HG03039 (cell line): ENCODE data around the gene PMFBP1.

Experiments
- ATAC-seq: cut with Tn5 transposase; IDR thresholded peaks from one replicate; pipeline ENCODE4 v1.9.1; 2021; ENCODE audit warnings: mild to moderate bottlenecking, moderate library complexity; ENCODE audit not compliant: unreplicated experiment

The PMFBP1 gene

DNA sequence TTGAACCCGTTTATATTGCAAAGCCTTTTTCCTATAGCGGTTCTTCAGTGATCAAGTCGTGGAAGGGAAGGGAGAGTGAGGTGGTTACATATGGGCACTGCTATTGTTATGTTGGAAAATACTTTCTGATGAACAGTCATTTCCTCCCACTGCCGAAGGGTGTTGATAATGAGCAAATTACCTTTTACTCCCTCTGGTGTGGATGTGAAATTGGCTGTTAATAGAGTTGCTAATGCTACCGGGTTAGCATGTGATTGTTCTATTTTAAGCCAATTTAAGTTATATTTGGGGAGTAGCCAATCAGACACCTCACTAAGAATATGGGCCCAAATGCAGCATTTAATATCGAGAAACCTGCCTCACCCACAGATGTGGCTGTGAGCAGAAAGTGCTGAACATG is 15.6 kb upstream of the PMFBP1 start:
- no peak for ATAC-seq

DNA sequence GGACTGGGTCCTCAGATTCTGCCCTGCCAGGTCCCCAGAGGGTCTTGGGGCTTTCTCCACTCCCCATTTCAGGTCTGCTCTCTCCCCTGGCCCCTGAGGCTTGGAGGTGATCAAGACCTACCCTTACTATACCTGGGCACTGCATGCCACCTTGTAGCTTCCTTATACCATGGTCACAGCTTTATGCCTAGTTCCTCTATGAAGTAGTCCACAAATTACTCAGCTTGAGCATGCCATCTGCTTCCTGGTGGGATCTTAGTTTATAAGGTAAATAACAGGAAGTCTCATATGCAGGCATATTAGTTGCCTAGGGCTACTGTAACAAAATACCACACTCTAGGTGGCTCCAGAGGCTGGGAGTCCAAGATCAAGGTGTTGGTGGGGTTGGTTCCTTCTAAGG is 11.0 kb upstream of the PMFBP1 start:
- ATAC-seq, result no peak

DNA sequence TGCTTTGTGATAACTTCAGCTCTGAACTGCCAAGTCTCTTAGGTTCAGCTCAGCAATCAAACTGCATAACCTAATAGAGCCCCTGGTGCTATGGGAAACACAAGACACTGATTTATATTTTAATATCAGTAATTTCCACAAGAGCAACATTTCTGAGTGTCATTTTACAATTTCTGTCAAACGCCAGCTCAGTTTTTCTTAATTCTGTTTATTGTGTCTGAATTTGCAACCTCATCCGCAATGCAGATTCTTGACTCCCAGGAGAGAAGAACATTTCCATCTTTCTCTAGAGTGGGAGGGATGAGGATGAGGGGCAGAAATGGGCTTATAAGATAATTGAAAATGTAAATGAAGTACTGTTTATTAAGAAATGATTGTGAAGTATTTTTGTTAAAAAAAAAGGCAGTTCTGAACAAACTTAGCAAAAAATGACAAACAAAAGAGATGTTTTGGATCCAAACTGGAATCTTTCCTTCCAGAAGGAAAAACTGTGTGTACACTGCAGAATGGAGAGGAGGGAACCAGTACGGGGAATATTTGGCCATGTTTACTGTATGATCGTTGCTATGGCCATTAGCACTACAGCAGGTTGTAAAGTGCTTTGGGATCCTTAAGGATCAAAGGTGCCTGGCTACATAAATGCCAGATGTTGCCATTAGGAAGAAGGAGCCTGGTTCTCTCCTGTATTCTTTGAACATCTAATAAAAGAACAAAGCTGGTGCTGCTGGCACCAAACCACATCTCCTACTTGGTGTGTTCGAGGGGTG is 7.4 kb upstream of the PMFBP1 start:
- no peak for ATAC-seq

DNA sequence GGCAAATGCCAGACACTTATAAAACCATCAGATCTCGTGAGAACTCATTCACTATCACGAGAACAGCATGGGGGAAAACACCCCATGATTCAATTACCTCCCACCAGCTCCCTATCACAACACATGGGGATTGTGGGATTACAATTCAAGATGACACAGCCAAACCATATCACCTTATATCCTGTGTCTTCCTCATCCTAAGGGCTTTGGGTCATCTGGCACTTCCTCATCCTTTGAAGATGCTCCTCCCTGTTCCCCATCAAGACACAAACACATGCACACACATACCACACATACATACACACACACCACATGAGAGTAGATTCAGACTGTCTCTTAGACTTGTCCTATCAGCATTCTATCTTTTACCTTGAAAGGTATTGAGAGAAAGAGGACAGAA is 2.8 kb upstream of the PMFBP1 start:
- ATAC-seq, result no peak

DNA sequence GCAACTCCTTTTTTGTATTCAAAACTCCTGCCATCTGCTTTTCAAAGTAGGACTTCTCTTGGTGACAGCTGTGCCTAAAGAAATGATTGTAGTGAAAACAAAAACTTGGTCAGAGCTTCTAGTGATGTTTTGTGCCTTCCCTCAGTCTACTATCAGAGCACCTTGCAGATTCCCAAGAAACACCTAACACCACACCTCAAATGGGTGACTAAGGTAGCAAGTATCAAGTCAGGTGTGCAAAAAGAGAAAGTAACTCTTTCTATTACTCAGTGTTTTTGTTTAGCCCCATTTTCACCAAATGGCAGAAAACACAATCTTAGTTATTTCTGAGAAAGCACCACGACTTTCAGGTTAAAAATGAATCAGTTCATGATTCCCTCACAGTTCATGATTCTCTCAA is 2.0 kb upstream of the PMFBP1 start:
- ATAC-seq, result no peak

DNA sequence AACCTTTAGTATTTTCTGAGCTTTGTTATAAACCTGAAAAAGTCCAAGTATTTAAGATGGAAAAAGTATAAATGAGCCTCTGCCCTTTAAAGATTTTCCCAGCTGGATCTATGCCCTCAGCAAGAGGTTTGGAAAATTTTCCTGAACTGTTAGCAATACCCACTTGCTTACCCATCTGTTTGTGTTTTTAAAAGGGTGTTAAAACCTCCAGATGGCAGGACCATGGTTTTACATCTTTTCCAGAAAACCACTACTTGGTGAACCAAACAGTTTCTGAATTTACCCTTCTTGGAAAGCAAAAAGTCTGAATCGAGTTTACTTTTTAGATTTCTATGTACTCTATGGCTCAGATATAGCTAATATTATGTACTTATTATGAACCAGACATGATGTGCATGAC is 719 bp downstream of the PMFBP1 start:
- no peak for ATAC-seq

DNA sequence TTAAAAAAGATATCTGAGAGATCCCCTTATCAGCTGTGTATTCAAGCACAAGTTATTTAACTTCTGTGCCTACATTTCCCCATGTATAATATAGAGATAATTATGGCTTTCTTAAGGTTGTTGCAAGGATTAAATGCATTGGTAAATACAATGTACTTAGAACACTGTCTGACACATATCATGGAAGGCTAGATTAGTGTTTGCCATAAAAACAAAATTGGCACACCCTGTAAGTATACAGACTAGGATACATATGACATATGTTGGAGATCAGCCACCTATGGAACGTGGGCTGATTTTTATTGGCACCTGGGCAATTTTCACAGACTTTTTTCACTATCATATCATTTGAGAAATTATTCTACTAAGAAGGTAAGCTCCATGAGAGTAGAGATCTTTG is 2.2 kb downstream of the PMFBP1 start:
- no peak for ATAC-seq

DNA sequence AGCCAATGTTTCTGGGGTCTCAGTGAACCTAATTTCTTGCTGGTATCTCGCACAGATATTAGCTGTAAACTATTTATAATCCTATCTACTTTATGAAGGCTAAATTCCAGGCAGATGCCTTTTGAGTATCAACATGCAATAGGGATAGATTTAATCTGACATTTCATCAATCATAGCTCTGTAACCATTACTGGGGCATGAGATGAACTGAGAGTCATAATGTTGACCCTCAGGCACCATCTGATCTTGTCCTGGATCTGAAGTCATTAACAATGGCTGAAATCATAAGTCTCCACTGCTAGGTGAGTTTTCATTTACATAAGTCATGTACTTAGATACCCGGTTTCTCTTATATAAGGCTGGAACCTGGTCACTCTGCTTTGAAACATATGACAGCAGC is 3.6 kb downstream of the PMFBP1 start:
- no peak for ATAC-seq

DNA sequence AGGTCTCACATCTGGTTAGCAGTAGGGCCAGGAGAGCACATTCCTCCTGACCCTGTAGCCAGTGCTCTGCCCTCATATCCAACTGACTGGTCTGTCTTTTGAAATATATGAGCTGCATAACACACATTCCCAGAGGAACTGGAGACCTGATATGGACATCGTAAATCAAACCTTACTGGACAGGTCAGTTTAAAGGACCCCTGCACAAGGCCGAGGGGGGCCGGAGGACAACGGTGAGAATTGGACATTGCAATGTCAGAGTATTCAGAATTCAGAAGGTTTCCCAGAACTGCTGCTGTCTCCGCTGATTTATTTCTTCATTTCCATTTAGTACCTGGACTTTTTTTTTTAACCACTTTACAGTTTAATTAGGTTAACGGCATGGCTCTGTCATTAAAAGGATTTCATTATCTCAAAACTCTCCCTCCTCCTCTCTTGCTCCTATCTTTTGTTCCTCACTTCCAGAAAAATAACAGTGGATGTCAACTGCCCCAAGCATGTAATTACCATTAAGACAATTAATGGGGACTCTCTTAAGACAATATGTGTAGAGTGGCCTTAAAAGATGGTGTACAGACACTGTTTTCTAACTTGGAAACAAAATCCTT is 4.9 kb downstream of the PMFBP1 start:
- ATAC-seq, result no peak

DNA sequence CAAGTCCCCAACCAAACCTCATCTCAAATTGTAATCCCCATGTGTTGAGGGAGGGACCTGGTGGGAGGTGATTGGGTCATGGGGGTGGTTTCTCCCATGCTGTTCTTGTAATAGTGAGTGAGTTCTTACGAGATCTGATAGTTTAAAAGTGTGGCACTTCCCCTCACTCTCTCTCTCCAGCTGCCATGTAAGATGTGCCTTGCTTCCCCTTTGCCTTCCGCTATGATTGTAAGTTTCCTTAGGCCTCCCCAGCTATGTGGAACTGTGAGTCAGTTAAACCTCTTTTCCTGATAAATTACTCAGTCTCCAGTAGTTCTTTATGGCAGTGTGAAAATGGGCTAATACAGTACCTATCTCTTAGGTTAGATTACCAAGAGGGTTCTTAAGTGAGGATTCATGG is 5.8 kb downstream of the PMFBP1 start:
- ATAC-seq, result no peak

DNA sequence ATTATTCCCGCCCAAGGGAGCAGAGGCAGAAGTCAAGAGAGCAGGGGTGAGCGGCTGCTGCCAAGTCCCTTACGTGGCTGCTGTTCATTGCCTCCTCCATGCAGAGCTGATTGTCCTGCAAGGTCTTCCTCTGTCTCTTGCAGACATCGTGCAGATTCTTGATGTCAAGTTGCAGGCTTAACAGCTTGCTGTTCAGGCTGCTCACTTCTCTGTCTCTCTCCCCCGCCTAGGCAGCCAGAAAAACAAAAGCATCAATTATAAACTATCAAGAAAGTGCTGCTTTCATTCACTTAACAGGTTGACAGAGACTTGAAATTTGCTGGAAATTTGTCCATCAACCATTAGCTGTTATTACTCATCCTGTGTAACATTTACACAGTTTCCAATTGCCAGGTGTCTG is 7.3 kb downstream of the PMFBP1 start:
- ATAC-seq, result no peak

DNA sequence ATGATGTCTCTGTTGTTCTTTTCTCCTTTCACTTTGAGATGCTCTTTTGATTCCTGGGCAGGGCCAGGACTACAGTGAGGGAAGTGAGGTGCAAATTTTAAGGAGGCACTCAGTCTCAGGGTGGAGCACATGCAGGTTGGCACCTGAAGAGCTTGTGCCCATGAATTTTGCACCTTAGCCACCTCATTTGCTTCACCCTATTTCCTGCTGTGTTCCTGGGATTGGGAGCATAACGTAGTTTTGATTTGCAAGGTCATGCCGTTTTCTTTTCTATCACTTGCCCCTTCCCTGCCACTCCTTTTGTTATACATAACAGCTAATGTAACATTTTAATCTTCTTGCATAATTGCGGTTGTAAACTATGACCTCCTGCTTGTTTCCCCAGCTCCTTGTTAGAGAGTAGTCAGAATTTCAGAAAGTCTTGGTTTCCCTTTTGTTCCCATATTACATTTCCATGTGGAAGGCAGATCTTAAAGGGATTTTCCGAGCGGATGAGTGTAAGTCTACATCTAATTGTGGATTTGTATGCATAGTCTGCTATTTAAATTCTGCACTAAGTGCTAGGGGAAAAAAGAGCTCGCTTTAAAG is 9.8 kb downstream of the PMFBP1 start:
- no peak for ATAC-seq

DNA sequence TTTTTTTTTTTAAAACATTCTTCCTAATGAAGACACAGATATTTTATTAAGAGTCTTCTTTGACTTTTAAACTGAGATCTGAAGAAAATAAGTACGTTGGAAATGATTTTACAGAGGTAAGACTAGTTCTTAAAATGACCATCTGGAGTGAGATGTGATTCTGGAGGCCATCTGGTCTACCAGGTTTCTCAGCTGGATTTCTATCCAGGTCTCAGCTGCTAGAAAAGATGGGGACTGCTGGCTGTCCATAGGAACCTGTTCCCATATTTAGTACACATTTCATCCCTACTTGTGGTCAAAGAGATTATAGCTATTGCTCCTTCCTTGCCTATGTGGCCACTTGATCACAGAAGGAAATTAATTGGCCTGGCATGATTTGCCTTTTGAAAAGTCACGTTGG is 12.2 kb downstream of the PMFBP1 start:
- ATAC-seq, result no peak

DNA sequence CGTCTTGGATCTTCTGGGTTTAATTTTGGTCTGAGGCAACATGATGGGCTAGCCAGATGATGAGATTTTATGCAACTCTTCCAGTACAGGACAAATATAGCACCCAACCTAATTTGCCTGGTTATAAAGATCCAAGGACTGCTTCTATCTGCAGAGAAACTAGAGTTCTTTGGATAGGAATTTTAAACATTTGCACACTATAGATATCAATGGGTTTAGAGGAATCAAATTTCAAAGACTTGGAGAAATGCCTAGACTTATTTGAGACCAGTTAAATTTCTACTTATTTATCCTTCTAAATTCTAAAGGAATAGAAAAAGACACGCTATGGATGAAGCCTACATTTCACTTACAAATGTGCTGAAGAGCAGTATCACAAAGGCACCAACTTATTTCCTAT is 12.6 kb downstream of the PMFBP1 start:
- ATAC-seq, result no peak

DNA sequence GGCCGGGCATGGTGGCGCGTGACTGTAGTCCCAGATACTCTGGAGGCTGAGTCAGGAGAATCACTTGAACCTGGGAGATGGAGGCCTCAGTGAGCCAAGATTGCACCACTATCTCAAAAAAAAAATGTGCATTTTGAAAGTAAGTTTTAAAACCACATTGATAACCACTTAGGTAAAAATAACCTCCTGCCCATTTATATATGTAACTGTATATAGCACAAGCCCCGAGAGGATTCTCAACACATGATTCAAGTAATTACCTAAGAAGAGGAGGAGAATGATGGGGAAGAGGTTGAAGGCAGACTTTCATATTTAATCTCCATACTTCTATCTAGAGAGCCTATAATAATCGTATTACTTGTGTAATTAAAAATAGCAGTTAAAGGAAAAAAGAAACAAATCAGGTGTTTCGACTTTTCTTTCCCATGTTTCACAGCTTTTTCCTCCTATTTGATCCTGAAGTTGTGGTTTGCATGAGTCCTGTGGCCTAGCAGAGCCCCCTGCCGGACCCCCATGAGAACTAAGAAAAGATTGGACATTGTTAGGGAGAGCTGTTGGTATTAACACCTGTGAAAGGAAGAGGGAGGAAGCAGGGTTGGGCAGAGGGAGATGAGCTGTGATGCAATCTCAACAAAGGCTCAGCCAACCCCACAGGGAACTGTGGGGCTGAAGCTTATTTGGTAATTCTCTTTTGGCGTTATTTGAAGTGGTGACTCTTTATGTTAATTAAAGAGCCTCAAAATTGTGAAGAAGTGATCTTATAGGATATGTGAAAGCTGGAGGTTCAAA is 22.1 kb downstream of the PMFBP1 start:
- no peak for ATAC-seq

DNA sequence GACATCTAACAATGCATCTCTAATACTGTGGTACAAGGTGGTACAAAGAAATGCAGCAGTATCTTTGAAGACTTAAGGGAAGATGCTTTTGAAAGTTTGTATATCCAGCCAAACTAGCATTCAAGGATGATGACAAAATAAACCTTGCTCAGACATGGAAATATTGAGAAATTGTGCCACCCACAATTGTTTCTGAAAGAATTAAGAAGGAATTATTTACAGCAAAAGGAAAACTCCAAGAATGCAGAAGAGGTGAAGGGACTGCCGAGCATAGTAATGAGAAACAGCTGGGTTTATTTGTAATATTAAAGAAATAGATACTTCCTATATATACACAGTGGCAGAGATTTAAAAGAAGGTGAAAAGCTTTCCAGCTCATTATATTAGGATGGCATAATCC is 29.5 kb downstream of the PMFBP1 start:
- no peak for ATAC-seq

DNA sequence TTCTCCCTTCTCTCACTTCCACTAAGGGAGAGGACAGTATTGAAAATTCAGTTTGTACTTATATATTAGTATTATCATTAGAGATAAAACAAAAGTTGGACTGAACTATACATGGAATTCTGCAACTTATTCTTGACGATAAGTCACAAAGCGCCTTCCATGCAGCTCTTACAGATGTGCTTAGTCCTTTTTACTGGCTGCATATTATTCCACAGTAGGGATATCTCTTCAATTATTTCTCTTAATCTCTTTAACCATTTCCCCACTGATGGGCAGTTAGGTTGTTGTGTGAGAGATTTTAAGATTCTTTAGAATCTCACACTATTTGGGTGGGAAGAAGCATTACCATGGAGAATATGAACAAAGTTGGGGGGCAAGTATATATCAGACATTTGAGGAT is 32.0 kb downstream of the PMFBP1 start:
- no peak for ATAC-seq

DNA sequence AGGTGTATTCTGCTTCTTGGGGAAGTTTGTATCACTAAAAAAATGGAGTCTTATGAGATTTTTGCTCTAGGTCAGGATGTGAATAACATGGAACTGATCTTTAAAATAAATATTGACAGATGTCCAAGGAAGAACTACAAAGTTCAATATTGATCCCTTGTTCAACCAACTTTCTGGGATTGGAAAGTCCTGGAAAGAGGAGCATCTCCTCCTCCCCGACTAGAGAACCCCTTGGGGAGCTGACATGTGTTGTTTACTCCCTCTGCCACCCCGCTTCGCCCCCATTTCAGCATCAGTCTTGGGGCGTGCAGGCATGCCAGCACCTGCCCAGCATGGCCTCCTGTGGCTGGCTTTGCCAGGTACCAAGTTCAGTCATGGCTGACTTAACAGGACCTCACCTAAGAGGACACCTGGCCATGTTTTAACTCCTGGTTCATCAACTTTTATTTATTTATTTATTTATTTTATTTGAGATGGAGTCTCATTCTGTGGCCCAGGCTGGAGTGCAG is 33.8 kb downstream of the PMFBP1 start:
- ATAC-seq, result no peak

DNA sequence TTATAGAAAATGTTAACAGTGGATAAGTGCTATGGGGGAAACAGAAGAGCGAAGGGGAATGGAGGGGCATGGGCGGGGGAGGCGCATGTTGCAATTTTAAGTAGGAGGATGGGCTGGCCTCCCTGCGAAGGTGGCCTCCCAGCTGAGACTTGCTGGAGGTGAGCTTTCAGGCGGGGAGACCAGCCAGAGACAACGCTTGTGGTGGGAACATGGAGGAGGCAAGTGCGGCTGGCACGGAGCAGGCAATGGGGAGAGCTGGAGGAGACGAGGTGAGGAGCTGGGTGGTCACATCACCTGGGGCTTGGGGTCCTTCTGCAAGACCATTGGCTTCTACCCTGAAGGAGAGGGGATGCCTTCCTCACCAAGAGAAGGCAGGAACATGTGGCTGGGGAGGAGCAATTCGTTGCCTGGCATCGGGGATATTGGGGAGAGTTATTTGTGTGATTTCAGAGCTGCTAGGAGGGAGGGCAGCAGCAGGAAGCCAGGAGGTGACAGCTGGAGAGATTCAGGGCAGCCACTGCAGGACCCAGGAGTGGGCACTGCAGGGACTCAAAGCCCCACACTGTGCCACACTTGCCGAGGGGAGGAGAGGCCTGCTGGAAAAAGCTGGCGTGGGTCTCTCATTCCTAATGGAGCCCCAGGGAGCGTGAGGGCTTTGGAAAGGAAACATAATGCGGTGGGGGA is 34.4 kb downstream of the PMFBP1 start:
- ATAC-seq, result no peak

DNA sequence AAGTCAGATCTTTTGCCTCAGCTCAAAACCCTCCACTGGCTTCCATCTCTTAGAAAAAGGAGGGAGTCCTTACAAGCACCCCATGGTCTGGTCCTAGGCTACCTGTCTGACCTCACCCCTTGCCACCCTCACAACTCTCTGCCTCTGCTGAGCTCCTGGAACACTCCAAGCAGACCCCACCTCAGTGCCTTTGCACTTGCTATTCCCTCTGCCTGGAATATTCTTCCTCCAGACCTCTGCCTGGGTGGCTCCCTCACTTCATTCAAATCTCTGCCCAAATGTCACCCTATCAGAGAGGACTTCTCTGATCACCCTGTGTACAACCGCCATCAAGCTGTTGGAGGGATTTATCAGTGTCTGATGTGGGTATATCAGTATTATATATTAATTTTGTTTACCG is 37.4 kb downstream of the PMFBP1 start:
- ATAC-seq, result no peak

DNA sequence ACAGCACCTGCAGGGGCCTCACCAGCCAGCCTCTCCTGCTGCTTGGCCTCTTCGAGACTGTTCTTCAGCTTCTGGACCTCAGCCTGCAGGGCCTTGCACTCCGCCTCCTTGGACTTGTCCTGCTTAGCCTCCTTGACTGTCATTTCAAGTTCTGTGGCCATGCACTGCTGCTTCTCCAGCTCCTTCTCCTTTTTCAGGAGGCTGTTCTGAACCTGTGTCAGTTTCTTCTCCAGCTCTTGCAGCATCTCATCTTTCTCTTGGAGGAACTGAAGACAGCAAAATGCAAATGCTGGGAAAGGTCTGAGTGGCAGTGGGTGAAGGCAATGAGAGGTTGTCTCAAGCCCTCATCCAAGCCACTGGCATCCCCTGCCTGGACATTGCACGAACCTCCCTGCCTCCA is 39.2 kb downstream of the PMFBP1 start:
- no peak for ATAC-seq
